ENCODE measurements around the gene L3MBTL4. TPM values are rescaled to one million over a fixed set of nuclear protein-coding genes. Genes with fewer than 3 reads are reported as not detected.

The L3MBTL4 gene
- total and polyA plus RNA-seq, 10 of the 15 experiments (the other 5 are each of a cell fraction or from before 2014, with no cell fraction given): 1.3 to 8.7 (median 3.8) TPM

GRCh38 chr18:5961828-5962150, 452.9 kb downstream of the L3MBTL4 start:
- H3K27ac ChIP-seq (ENCODE audit: control insufficient read depth, insufficient read depth): no peak overlapping the region
- no peaks in the 10 kb centered on the region for H3K36me3 ChIP-seq (ENCODE audit: control insufficient read depth in 2 of 2, insufficient read depth in 2 of 2, low read length in 1 of 2)
- FAIRE-seq: no peak
- in situ Hi-C loops (cut with MboI): no loop called here
- intact Hi-C loops (cut with micrococcal nuclease; ENCODE audit: unreplicated experiment): no loop called here
- no peak overlapping the region for H2AFZ ChIP-seq (ENCODE audit: control insufficient read depth, low read depth, low read length)
- no TSS peak for BruUV-seq (replicated peaks)
- no peaks in the 10 kb centered on the region for H3K9me3 ChIP-seq (replicated peaks; ENCODE audit: control insufficient read depth, insufficient read depth, low read length)
- H4K20me1 ChIP-seq (ENCODE audit: control insufficient read depth, insufficient read depth): no peaks in the 10 kb centered on the region
- DNase-seq (ENCODE audit: low read depth, low spot score): no peak
- no peak for TF ChIP-seq SREBF2 (IDR thresholded peaks at IDR 0.05; ENCODE audit: low read length)
- TF ChIP-seq JUNB (IDR thresholded peaks at IDR 0.05): no peak
- TF ChIP-seq SMARCA5 (IDR thresholded peaks at IDR 0.05): no peak
- TF ChIP-seq BMI1 (IDR thresholded peaks at IDR 0.05; ENCODE audit: borderline replicate concordance): no peak
- TF ChIP-seq, protein P1, sequence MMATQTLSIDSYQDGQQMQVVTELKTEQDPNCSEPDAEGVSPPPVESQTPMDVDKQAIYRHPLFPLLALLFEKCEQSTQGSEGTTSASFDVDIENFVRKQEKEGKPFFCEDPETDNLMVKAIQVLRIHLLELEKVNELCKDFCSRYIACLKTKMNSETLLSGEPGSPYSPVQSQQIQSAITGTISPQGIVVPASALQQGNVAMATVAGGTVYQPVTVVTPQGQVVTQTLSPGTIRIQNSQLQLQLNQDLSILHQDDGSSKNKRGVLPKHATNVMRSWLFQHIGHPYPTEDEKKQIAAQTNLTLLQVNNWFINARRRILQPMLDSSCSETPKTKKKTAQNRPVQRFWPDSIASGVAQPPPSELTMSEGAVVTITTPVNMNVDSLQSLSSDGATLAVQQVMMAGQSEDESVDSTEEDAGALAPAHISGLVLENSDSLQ (IDR thresholded peaks at IDR 0.05): no peak
- TF ChIP-seq ZNF274 (IDR thresholded peaks at IDR 0.05; ENCODE audit: insufficient read depth, insufficient read length): no peak
- no peak for TF ChIP-seq USF1 (IDR thresholded peaks at IDR 0.05; ENCODE audit: borderline replicate concordance, extremely low read length, insufficient read depth, low read depth, low read length)
- no peak for TF ChIP-seq MYB (IDR thresholded peaks at IDR 0.05; ENCODE audit: borderline replicate concordance, low read depth, low read length)
- no peak for TF ChIP-seq IRF5 (IDR thresholded peaks at IDR 0.05; ENCODE audit: borderline replicate concordance)
- ChIA-PET RAD21 (ENCODE audit: unreplicated experiment) (no interaction called here), POLR2A (no interaction called here), CTCF (no interaction called here), SMC1A (ENCODE audit: uncharacterized antibody, unreplicated experiment) (no interaction called here)
- H3K9ac ChIP-seq (ENCODE audit: control insufficient read depth, insufficient read depth, low read length): no peak overlapping the region
- WGBS (ENCODE audit: insufficient coverage, insufficient replicate concordance, low lambda C conversion rate, missing lambda C conversion rate): 46% methylated on average over 3 of the region's 3 CpGs
- no peaks in the 10 kb centered on the region; a peak in 1 of 4 replicates for H3K27me3 ChIP-seq (replicated peaks in 1 of 2; ENCODE audit: control insufficient read depth in 2 of 2, insufficient read depth in 2 of 2, low read length in 1 of 2)
- no peak overlapping the region for H3K4me2 ChIP-seq (ENCODE audit: control insufficient read depth, insufficient read depth)
- no peaks in the 10 kb centered on the region for H3K79me2 ChIP-seq (ENCODE audit: control insufficient read depth, insufficient read depth, low read length)
- ATAC-seq: no peak
- no peaks in the 10 kb centered on the region for H3K4me1 ChIP-seq (ENCODE audit: control insufficient read depth, insufficient read depth, low read length)
- H3K4me3 ChIP-seq: no peak overlapping the region
